Neural cell (in vitro differentiated cells): Measurements from ENCODE around the gene FANCC.

ENCODE experiments used
- EZH2 ChIP-seq: fragments of 200-600, 300-800 bp; shearing (Covaris generic), sonication (generic); IDR thresholded peaks from 2 replicates; pipeline ENCODE4 v1.6.1; 2014; ENCODE audit warnings: antibody characterized with exemption, low read length, borderline replicate concordance, mild to moderate bottlenecking; ENCODE audit not compliant: insufficient read depth, poor library complexity, severe bottlenecking
- MXI1 ChIP-seq: fragments of 450-650 bp; conservative IDR thresholded peaks from 2 replicates; pipeline ENCODE4 v1.6.1; 2014; ENCODE audit warnings: antibody characterized with exemption, mild to moderate bottlenecking; ENCODE audit not compliant: poor library complexity, severe bottlenecking
- POLR2AphosphoS5 ChIP-seq: IDR thresholded peaks from 2 replicates; pipeline ENCODE4 v1.6.1; 2012
- RAD21 ChIP-seq: fragments of 450-650 bp; conservative IDR thresholded peaks from 2 replicates; pipeline ENCODE4 v1.6.1; 2014; ENCODE audit warnings: antibody characterized with exemption, mild to moderate bottlenecking, moderate library complexity
- TAF1 ChIP-seq: IDR thresholded peaks from 2 replicates; pipeline ENCODE4 v1.6.1; 2012; ENCODE audit warnings: low read depth
- TF ChIP-seq, protein P1 (sequence below): fragments of 450-650 bp; IDR thresholded peaks from 2 replicates; pipeline ENCODE4 v1.5.1; 2014; ENCODE audit warnings: antibody characterized with exemption, mild to moderate bottlenecking, moderate library complexity; ENCODE audit not compliant: poor library complexity, severe bottlenecking
- TF ChIP-seq, protein P2 (sequence below): IDR thresholded peaks from 2 replicates; pipeline ENCODE4 v1.6.1; 2012; ENCODE audit warnings: borderline replicate concordance

DNA sequence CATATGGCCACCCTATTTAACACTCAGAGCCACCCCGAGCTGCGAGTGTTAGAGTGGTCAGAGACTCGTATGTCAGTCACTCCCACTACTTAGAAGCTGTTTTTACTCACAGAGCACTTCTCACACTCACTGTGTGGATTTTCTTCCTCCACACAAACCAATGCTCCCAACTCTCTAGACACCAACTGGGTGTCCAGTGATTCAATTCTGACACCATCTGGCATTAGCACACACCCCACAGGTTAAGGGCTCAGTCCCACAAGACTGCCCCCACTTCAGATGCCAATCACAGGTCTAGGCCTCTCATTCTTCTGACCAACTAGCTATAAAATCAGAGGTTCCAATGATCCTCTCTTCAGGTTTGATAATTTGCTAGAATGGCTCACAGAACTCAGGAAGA, 174.8 kb downstream of the FANCC start:
- TF ChIP-seq POLR2AphosphoS5: no peak
- TF ChIP-seq, protein P1, sequence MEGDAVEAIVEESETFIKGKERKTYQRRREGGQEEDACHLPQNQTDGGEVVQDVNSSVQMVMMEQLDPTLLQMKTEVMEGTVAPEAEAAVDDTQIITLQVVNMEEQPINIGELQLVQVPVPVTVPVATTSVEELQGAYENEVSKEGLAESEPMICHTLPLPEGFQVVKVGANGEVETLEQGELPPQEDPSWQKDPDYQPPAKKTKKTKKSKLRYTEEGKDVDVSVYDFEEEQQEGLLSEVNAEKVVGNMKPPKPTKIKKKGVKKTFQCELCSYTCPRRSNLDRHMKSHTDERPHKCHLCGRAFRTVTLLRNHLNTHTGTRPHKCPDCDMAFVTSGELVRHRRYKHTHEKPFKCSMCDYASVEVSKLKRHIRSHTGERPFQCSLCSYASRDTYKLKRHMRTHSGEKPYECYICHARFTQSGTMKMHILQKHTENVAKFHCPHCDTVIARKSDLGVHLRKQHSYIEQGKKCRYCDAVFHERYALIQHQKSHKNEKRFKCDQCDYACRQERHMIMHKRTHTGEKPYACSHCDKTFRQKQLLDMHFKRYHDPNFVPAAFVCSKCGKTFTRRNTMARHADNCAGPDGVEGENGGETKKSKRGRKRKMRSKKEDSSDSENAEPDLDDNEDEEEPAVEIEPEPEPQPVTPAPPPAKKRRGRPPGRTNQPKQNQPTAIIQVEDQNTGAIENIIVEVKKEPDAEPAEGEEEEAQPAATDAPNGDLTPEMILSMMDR: no peak
- no peak for TF ChIP-seq MXI1
- TF ChIP-seq EZH2: no peak
- no peak for TF ChIP-seq TAF1
- TF ChIP-seq, protein P2, sequence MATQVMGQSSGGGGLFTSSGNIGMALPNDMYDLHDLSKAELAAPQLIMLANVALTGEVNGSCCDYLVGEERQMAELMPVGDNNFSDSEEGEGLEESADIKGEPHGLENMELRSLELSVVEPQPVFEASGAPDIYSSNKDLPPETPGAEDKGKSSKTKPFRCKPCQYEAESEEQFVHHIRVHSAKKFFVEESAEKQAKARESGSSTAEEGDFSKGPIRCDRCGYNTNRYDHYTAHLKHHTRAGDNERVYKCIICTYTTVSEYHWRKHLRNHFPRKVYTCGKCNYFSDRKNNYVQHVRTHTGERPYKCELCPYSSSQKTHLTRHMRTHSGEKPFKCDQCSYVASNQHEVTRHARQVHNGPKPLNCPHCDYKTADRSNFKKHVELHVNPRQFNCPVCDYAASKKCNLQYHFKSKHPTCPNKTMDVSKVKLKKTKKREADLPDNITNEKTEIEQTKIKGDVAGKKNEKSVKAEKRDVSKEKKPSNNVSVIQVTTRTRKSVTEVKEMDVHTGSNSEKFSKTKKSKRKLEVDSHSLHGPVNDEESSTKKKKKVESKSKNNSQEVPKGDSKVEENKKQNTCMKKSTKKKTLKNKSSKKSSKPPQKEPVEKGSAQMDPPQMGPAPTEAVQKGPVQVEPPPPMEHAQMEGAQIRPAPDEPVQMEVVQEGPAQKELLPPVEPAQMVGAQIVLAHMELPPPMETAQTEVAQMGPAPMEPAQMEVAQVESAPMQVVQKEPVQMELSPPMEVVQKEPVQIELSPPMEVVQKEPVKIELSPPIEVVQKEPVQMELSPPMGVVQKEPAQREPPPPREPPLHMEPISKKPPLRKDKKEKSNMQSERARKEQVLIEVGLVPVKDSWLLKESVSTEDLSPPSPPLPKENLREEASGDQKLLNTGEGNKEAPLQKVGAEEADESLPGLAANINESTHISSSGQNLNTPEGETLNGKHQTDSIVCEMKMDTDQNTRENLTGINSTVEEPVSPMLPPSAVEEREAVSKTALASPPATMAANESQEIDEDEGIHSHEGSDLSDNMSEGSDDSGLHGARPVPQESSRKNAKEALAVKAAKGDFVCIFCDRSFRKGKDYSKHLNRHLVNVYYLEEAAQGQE: no peak
- no peak for TF ChIP-seq RAD21
